ENCODE data around the gene ZNF148. TPM values are rescaled to one million over a fixed set of nuclear protein-coding genes. Genes with fewer than 3 reads are reported as not detected.

ZNF148 gene
- total RNA-seq, 1 donor from 2014 or later: 16.5 TPM

DNA sequence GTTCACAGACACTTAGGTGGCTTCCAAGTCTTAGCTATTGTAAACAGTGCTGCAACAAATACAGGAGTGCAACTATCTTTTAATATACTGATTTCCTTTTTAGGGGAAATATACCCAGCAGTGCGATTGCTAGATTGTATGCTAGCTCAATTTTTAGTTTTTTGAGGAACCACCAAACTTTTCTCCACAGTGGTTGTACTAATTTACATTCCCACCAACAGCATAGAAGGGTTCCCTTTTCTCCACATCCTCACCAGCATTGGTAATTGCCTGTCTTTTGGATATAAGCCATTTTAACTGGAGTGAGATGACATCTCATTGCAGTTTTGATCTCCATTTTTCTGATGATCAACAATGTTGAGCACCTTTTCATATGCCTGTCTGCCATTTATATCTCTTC, 58.9 kb downstream of the ZNF148 start:
- H3K4me1 ChIP-seq: no peaks in the 10 kb centered on the region

DNA sequence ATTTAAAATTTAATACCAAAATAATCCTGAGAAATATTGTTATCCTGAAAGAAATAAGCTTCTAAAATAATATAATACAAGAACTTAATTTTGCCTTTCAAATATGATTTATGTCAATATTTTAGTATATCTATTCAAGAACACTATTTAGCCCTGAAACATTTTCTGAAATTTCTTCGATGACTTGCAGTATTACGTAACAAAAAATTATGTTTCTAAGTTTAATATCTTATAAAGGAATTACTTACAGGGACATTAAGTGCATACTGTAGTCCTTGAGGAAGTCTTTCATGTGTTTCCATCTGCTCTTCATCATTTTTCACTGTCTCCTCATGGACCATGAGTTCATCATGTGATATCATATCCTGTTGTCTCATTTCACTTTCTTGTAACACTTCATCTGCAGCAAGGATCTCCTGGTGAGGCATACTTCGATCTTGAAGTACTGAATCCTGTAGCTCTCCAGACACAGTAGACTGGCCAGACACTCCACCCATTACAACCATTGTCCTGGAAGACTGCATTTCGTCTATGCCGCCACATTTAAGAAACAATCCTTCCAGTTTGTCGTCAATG, 62.0 kb downstream of the ZNF148 start:
- H3K4me3 ChIP-seq: no peak overlapping the region
- intact Hi-C loops (cut with DNase I): no loop called here
- no peaks in the 10 kb centered on the region for H3K4me1 ChIP-seq
- H3K9me3 ChIP-seq: no peaks in the 10 kb centered on the region
- no peaks in the 10 kb centered on the region for H3K27me3 ChIP-seq
- TF ChIP-seq POLR2AphosphoS5 (IDR thresholded peaks at IDR 0.05; ENCODE audit: insufficient read depth in 1 of 2, low read depth in 1 of 2) (no peak), POLR2A (IDR thresholded peaks at IDR 0.05) (no peak)
- TF ChIP-seq, protein P1, sequence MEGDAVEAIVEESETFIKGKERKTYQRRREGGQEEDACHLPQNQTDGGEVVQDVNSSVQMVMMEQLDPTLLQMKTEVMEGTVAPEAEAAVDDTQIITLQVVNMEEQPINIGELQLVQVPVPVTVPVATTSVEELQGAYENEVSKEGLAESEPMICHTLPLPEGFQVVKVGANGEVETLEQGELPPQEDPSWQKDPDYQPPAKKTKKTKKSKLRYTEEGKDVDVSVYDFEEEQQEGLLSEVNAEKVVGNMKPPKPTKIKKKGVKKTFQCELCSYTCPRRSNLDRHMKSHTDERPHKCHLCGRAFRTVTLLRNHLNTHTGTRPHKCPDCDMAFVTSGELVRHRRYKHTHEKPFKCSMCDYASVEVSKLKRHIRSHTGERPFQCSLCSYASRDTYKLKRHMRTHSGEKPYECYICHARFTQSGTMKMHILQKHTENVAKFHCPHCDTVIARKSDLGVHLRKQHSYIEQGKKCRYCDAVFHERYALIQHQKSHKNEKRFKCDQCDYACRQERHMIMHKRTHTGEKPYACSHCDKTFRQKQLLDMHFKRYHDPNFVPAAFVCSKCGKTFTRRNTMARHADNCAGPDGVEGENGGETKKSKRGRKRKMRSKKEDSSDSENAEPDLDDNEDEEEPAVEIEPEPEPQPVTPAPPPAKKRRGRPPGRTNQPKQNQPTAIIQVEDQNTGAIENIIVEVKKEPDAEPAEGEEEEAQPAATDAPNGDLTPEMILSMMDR (IDR thresholded peaks at IDR 0.05): no peak
- no peak overlapping the region for H3K27ac ChIP-seq
- no peak for DNase-seq (ENCODE audit: extremely low spot score in 2 of 2)
- H3K36me3 ChIP-seq: no peaks in the 10 kb centered on the region

More for the DNA sequence above, 58.9 kb downstream of the ZNF148 start:
- no peaks in the 10 kb centered on the region for H3K27me3 ChIP-seq
- TF ChIP-seq POLR2AphosphoS5 (IDR thresholded peaks at IDR 0.05; ENCODE audit: insufficient read depth in 1 of 2, low read depth in 1 of 2) (no peak), POLR2A (IDR thresholded peaks at IDR 0.05) (no peak)
- TF ChIP-seq, protein P1 (IDR thresholded peaks at IDR 0.05): no peak
- no peak for DNase-seq (ENCODE audit: extremely low spot score in 2 of 2)
- intact Hi-C loops (cut with DNase I): no loop called here
- H3K27ac ChIP-seq: no peak overlapping the region
- no peaks in the 10 kb centered on the region for H3K9me3 ChIP-seq
- no peaks in the 10 kb centered on the region for H3K36me3 ChIP-seq
- no peak overlapping the region for H3K4me3 ChIP-seq

DNA sequence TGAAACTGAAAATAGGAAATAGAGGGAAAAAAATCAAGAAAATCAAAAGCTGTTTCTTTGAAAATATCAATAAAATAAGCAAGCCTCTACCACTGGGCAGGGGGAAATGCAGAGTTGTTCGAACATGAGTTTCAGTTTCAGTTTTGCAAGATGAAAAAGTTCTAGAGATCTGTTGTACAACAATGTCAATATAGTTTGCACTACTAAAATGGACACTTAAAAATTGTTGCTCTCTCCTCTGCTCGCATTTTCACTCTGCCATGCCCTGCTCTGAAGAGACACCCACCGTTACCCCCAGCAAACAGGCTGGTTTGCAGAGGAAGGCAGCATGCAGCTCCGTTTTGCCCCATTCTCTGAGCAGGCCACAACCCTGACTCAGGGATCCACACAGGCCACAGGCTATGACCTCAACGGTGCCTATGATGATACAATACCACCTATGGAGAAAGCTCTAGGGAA, 64.5 kb downstream of the ZNF148 start:
- Histone ChIP-seq H3K4me1 (peaks cover 2% of the 10 kb centered on the region), H3K9me3 (no peaks in the 10 kb centered on the region), H3K27ac (no peak overlapping the region), H3K27me3 (no peaks in the 10 kb centered on the region), H3K36me3 (no peaks in the 10 kb centered on the region), H3K4me3 (no peak overlapping the region)
- no peak for TF ChIP-seq POLR2AphosphoS5 (IDR thresholded peaks at IDR 0.05; ENCODE audit: insufficient read depth in 1 of 2, low read depth in 1 of 2)
- no peak for TF ChIP-seq POLR2A (IDR thresholded peaks at IDR 0.05)
- TF ChIP-seq, protein P1 (IDR thresholded peaks at IDR 0.05): no peak
- intact Hi-C loops (cut with DNase I): no loop called here
- no peak for DNase-seq (ENCODE audit: extremely low spot score in 2 of 2)

DNA sequence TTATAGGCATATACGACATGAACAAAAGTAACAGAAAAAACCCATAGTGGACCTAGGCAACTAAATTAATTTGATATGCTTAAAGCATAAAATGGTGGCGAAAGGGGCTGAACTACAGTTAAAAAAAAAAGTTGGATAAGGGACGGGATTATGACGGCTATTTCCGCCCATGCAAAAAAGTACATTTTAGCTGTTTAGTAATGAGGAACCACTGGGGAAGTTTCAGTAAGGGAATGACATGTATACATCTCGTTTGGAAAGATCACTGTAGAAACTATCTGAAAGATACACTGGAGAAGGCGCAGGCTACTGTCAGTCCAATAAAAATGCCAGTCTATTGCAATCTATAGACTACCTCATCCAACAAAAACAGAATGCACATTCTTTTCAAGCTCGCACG, 65.6 kb downstream of the ZNF148 start:
- Histone ChIP-seq H3K4me3 (no peak overlapping the region), H3K9me3 (no peaks in the 10 kb centered on the region), H3K27me3 (no peaks in the 10 kb centered on the region), H3K4me1 (peaks cover 8% of the 10 kb centered on the region), H3K27ac (no peak overlapping the region), H3K36me3 (no peaks in the 10 kb centered on the region)
- TF ChIP-seq, protein P1 (IDR thresholded peaks at IDR 0.05): no peak
- no peak for TF ChIP-seq POLR2AphosphoS5 (IDR thresholded peaks at IDR 0.05; ENCODE audit: insufficient read depth in 1 of 2, low read depth in 1 of 2)
- no peak for TF ChIP-seq POLR2A (IDR thresholded peaks at IDR 0.05)
- intact Hi-C loops (cut with DNase I): no loop called here
- no peak for DNase-seq (ENCODE audit: extremely low spot score in 2 of 2)

DNA sequence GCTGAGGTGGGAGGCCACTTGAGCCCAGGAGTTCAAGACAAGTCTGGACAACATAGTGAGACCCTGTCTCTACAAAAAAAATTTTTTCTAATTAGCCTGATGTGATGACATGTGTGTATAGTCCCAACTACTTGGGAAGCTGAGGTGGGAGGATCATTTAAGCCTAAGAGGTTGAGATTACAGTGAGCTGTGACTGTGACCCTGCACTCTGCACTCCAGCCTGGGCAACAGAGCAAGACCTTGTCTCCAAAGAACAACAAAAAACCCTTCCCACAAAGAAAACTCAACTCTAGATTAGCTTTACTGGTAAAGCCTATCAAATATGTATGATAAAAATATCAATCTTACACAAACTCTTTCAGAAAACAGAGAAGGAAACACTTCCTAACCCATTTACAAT, 68.5 kb downstream of the ZNF148 start:
- Histone ChIP-seq H3K4me1 (peaks cover 8% of the 10 kb centered on the region), H3K27ac (no peak overlapping the region), H3K36me3 (no peaks in the 10 kb centered on the region), H3K9me3 (no peaks in the 10 kb centered on the region), H3K4me3 (no peak overlapping the region), H3K27me3 (no peaks in the 10 kb centered on the region)
- TF ChIP-seq, protein P1 (IDR thresholded peaks at IDR 0.05): no peak
- no peak for TF ChIP-seq POLR2A (IDR thresholded peaks at IDR 0.05)
- TF ChIP-seq POLR2AphosphoS5 (IDR thresholded peaks at IDR 0.05; ENCODE audit: insufficient read depth in 1 of 2, low read depth in 1 of 2): no peak
- DNase-seq (ENCODE audit: extremely low spot score in 2 of 2): no peak
- intact Hi-C loops (cut with DNase I): no loop called here
